Endothelial cell of umbilical vein (primary cell): ENCODE results near the gene SEC31A. TPM values are rescaled to one million over a fixed set of nuclear protein-coding genes. Genes with fewer than 3 reads are reported as not detected.

Experiments
- BruUV-seq: library from RNA; stranded (reverse); fragments of 400-500 nt; replicated peaks from 2 replicates; lab custom pipeline; 2021; lab: Mats Ljungman, UMichigan
- CTCF ChIA-PET: fragments of 300-600, 350-600 bp; sonication (Branson Sonifier 250); formaldehyde crosslinking; loops from one replicate; lab custom pipeline; 2021; ENCODE audit warnings: antibody characterized with exemption, inconsistent platforms; lab: Charles Lee
- POLR2A ChIA-PET: fragments of 300-600, 350-600 bp; sonication (Branson Sonifier 250); formaldehyde crosslinking; loops from one replicate; lab custom pipeline; 2021; ENCODE audit warnings: antibody characterized with exemption, inconsistent platforms; lab: Charles Lee
- DNase-seq: peaks from one replicate; pipeline ENCODE4 v3.0.0-alpha.2; 2011; ENCODE audit warnings: low read depth, low spot score
- FAIRE-seq: peaks from 2 replicates; lab custom pipeline; 2011; peaks lifted over from hg19 to GRCh38; lab: Jason Lieb, UNC
- H2AFZ ChIP-seq: 2 replicates; pipeline ENCODE4 v1.6.0; 2012; ENCODE audit warnings: low read depth, low read length, control low read depth, inconsistent platforms
- H3K27ac ChIP-seq: 2 replicates; pipeline ENCODE4 v1.5.1; 2011; ENCODE audit warnings: low read depth, mild to moderate bottlenecking, control low read depth, low read length, moderate library complexity; ENCODE audit not compliant: insufficient read depth
- H3K27me3 ChIP-seq, 2 experiments: 2 replicates each; pipeline versions ENCODE4 v1.6.0 to v1.6.1; 2011; ENCODE audit warnings: low read length in 2 of 2, mixed read lengths in 1 of 2; ENCODE audit not compliant: control insufficient read depth in 2 of 2, insufficient read depth in 2 of 2
- H3K36me3 ChIP-seq, 2 experiments: 2 replicates in 1 of 2; 3 replicates in 1 of 2; pipeline ENCODE4 v1.5.1; 2011; ENCODE audit warnings: low read length in 2 of 2, mild to moderate bottlenecking in 1 of 2, moderate library complexity in 1 of 2; ENCODE audit not compliant: control insufficient read depth in 2 of 2, insufficient read depth in 2 of 2; ENCODE audit errors: extremely low read depth in 1 of 2
- H3K4me1 ChIP-seq: 3 replicates; pipeline ENCODE4 v1.5.1; 2011; ENCODE audit warnings: mild to moderate bottlenecking, low read length; ENCODE audit not compliant: control insufficient read depth, insufficient read depth; ENCODE audit errors: extremely low read depth
- H3K4me2 ChIP-seq: 2 replicates; pipeline ENCODE4 v1.6.1; 2011; ENCODE audit warnings: low read length, control low read depth, mixed read lengths; ENCODE audit not compliant: insufficient read depth
- H3K4me3 ChIP-seq, 3 experiments: fragments of 200-600 bp in 1 of 3; sonication (generic), shearing (Covaris generic) in 1 of 3; replicated peaks in 1 of 3; 2 replicates each; pipeline ENCODE4 v1.5.1; 2011 to 2016; ENCODE audit warnings: control low read depth in 3 of 3, low read length in 3 of 3, mild to moderate bottlenecking in 2 of 3, inconsistent platforms in 1 of 3, low read depth in 1 of 3, moderate library complexity in 1 of 3; ENCODE audit not compliant: insufficient read depth in 1 of 3
- H3K79me2 ChIP-seq: 2 replicates; pipeline ENCODE4 v1.6.0; 2012; ENCODE audit warnings: low read length, inconsistent platforms; ENCODE audit not compliant: control insufficient read depth, insufficient read depth
- H3K9ac ChIP-seq: replicated peaks from 2 replicates; pipeline ENCODE3; 2011; ENCODE audit warnings: low read length, control low read depth; ENCODE audit not compliant: insufficient read depth; ENCODE audit errors: extremely low read depth
- H3K9me1 ChIP-seq: replicated peaks from 3 replicates; pipeline ENCODE4 v1.6.0; 2011; ENCODE audit warnings: mild to moderate bottlenecking, low read length; ENCODE audit not compliant: control insufficient read depth, insufficient read depth; ENCODE audit errors: extremely low read depth
- H3K9me3 ChIP-seq: replicated peaks from 2 replicates; pipeline ENCODE4 v1.5.1; 2012; ENCODE audit warnings: low read length, inconsistent platforms; ENCODE audit not compliant: control insufficient read depth, insufficient read depth
- H4K20me1 ChIP-seq: replicated peaks from 2 replicates; pipeline ENCODE3; 2011; ENCODE audit warnings: mild to moderate bottlenecking, low read length; ENCODE audit not compliant: control insufficient read depth, insufficient read depth; ENCODE audit errors: extremely low read depth
- EZH2 ChIP-seq: IDR thresholded peaks from 2 replicates; pipeline ENCODE4 v1.6.1; 2012; ENCODE audit warnings: borderline replicate concordance, low read depth, mild to moderate bottlenecking, moderate library complexity, low read length, inconsistent platforms; ENCODE audit not compliant: severe bottlenecking
- FOS ChIP-seq: IDR thresholded peaks from 2 replicates; pipeline ENCODE4 v1.6.1; 2011; ENCODE audit warnings: mild to moderate bottlenecking, low read length, moderate library complexity, borderline replicate concordance; ENCODE audit not compliant: insufficient read depth
- GATA2 ChIP-seq: IDR thresholded peaks from 2 replicates; pipeline ENCODE4 v1.7.0; 2011; ENCODE audit warnings: low read depth, mild to moderate bottlenecking, moderate library complexity, mixed read lengths, low read length; ENCODE audit not compliant: insufficient read length, insufficient read depth
- JUN ChIP-seq: IDR thresholded peaks from 2 replicates; pipeline ENCODE4 v1.6.1; 2011; ENCODE audit warnings: borderline replicate concordance, low read depth; ENCODE audit not compliant: insufficient read length, insufficient read depth
- MYC ChIP-seq: IDR thresholded peaks from one replicate; pipeline ENCODE4 v1.6.1; 2011; ENCODE audit warnings: mild to moderate bottlenecking, low read depth, low read length
- POLR2A ChIP-seq: IDR thresholded peaks from 2 replicates; pipeline ENCODE4 v1.6.1; 2012; ENCODE audit warnings: low read depth, mild to moderate bottlenecking, control low read depth, low read length
- POLR2AphosphoS5 ChIP-seq: IDR thresholded peaks from 2 replicates; pipeline ENCODE4 v1.6.1; 2012; ENCODE audit warnings: low read depth, mild to moderate bottlenecking, control low read depth, low read length, moderate library complexity; ENCODE audit not compliant: insufficient read depth
- dilution Hi-C: fragments of 300-500 bp; cut with MboI; formaldehyde crosslinking; loops from one replicate; pipeline ENCODE4 v1.15.0; 2019; ENCODE audit warnings: low sequenced_read_pairs; ENCODE audit not compliant: extremely low pct_ligation_motif_present
- intact Hi-C: fragments of 100-400 bp; cut with micrococcal nuclease; formaldehyde crosslinking; loops from one replicate; pipeline ENCODE4 v1.10.0; 2022
- polyA plus RNA-seq, 4 experiments: library from polyadenylated mRNA; depleted of rRNA in 3 of 4; stranded (reverse) in 3 of 4; unstranded in 1 of 4; fragments of >200 nt; gene quantifications; 2 replicates each; pipeline versions ENCODE4 v1.2.1 to v1.2.3, GENCODE V29; 2011 to 2012; ENCODE audit warnings: missing spikeins in 1 of 4
- total RNA-seq: library from RNA; stranded (reverse); gene quantifications from 2 replicates; pipeline ENCODE4 v1.2.3, GENCODE V29; 2021
- TF ChIP-seq, protein P1 (sequence below): IDR thresholded peaks from 2 replicates; pipeline ENCODE4 v1.6.1; 2011; ENCODE audit not compliant: insufficient read depth, insufficient read length
- TF ChIP-seq, protein P2 (sequence below), 2 donors: IDR thresholded peaks; 1 replicate in 1 of 2; 2 replicates in 1 of 2; pipeline ENCODE4 v1.5.1; 2011; ENCODE audit warnings: low read length in 2 of 2, mild to moderate bottlenecking in 2 of 2, moderate library complexity in 2 of 2, control low read depth in 1 of 2, inconsistent platforms in 1 of 2, low read depth in 1 of 2; ENCODE audit not compliant: insufficient read depth in 1 of 2; ENCODE audit errors: extremely low read depth in 1 of 2

The SEC31A gene
- total and polyA plus RNA-seq, 2 donors (not counting 3 experiments of a cell fraction or from before 2014, with no cell fraction given) = 226 to 301 TPM

DNA sequence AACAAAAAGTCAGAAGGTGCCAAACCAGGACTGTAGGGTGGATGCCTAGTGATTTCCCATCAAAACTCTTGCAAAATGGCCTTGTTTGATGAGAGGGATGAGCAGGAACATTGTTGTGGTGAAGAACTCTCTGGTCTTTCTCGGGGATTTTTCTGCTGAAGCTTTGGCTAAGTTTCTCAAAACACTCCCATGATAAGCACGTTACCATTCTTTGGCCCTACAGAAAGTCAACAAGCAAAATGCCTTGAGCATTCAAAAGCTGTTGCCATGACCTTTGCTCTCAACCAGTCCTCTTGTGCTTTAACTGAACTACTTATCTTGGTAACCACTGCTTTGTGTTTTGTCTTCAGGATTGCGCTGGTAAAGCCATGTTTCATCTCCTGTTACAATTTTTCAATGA lies 3.0 kb upstream of the SEC31A start:
- Histone ChIP-seq H4K20me1 (no peaks in the 10 kb centered on the region), H2AFZ (no peak overlapping the region), H3K9me1 (no peaks in the 10 kb centered on the region), H3K9me3 (no peaks in the 10 kb centered on the region), H3K36me3 (peaks cover 7 to 16% of the 10 kb centered on the region in 2 experiments), H3K4me3 (no peak overlapping the region), H3K27me3 (no peaks in the 10 kb centered on the region), H3K4me2 (no peak overlapping the region), H3K9ac (no peak overlapping the region), H3K79me2 (peaks cover 58% of the 10 kb centered on the region), H3K4me1 (peaks cover 22% of the 10 kb centered on the region), H3K27ac (no peak overlapping the region)
- TF ChIP-seq EZH2 (no peak), POLR2AphosphoS5 (no peak), FOS (no peak), MYC (no peak), GATA2 (no peak), JUN (no peak), POLR2A (no peak)
- TF ChIP-seq, protein P1, sequence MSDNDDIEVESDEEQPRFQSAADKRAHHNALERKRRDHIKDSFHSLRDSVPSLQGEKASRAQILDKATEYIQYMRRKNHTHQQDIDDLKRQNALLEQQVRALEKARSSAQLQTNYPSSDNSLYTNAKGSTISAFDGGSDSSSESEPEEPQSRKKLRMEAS = no peak
- TF ChIP-seq, protein P2, sequence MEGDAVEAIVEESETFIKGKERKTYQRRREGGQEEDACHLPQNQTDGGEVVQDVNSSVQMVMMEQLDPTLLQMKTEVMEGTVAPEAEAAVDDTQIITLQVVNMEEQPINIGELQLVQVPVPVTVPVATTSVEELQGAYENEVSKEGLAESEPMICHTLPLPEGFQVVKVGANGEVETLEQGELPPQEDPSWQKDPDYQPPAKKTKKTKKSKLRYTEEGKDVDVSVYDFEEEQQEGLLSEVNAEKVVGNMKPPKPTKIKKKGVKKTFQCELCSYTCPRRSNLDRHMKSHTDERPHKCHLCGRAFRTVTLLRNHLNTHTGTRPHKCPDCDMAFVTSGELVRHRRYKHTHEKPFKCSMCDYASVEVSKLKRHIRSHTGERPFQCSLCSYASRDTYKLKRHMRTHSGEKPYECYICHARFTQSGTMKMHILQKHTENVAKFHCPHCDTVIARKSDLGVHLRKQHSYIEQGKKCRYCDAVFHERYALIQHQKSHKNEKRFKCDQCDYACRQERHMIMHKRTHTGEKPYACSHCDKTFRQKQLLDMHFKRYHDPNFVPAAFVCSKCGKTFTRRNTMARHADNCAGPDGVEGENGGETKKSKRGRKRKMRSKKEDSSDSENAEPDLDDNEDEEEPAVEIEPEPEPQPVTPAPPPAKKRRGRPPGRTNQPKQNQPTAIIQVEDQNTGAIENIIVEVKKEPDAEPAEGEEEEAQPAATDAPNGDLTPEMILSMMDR (IDR thresholded peaks at IDR 0.05; ENCODE audit: extremely low read depth in 1 of 2, insufficient read depth in 1 of 2, low read depth in 1 of 2, low read length in 2 of 2) = no peak
- ChIA-PET POLR2A (no interaction called here), CTCF (no interaction called here)
- no peak for FAIRE-seq
- BruUV-seq = no TSS peak
- dilution Hi-C loops (no loop called here), intact Hi-C loops (no loop called here)
- DNase-seq = no peak
